Endothelial cell (in vitro differentiated cells): Measurements from ENCODE around the gene TCEANC. TPM values are rescaled to one million over a fixed set of nuclear protein-coding genes. Genes with fewer than 3 reads are reported as not detected.
"Not testable (repeated sequence)": the region's sequence is repeated elsewhere in the genome, so short reads cannot be mapped to it uniquely, and the experiment has no call there.

Experiments
- DNase-seq: peaks from one replicate; pipeline ENCODE4 v3.0.0; 2021; ENCODE audit warnings: low spot score
- H3K27ac Mint-ChIP-seq: one replicate; pipeline ENCODE4 v1.8.0; 2021; ENCODE audit warnings: mixed read lengths, inconsistent platforms; ENCODE audit not compliant: unreplicated experiment
- H3K27me3 Mint-ChIP-seq: one replicate; pipeline ENCODE4 v1.8.0; 2021; ENCODE audit warnings: mild to moderate bottlenecking, moderate library complexity, mixed read lengths, inconsistent platforms; ENCODE audit not compliant: unreplicated experiment
- H3K36me3 Mint-ChIP-seq: one replicate; pipeline ENCODE4 v1.8.0; 2021; ENCODE audit warnings: mild to moderate bottlenecking, low read depth, mixed read lengths, inconsistent platforms; ENCODE audit not compliant: unreplicated experiment
- H3K4me1 Mint-ChIP-seq: one replicate; pipeline ENCODE4 v1.8.0; 2021; ENCODE audit warnings: mild to moderate bottlenecking, mixed read lengths, inconsistent platforms; ENCODE audit not compliant: unreplicated experiment
- H3K4me3 Mint-ChIP-seq: one replicate; pipeline ENCODE4 v1.8.0; 2021; ENCODE audit warnings: mild to moderate bottlenecking, mixed read lengths, inconsistent platforms; ENCODE audit not compliant: unreplicated experiment
- H3K9me3 Mint-ChIP-seq: one replicate; pipeline ENCODE4 v1.8.0; 2021; ENCODE audit warnings: mixed read lengths, inconsistent platforms; ENCODE audit not compliant: unreplicated experiment
- total RNA-seq: library from RNA; stranded (reverse); fragmentation: NEBNext Ultra II Directional; extraction: Animal tissue kit (Norgen Biotek cat#: 25700); gene quantifications from one replicate; pipeline ENCODE4 v1.2.1, GENCODE V29; 2021; ENCODE audit not compliant: unreplicated experiment
- TF ChIP-seq, protein P1 (sequence below): fragments of 200-600 bp; sonication (generic); IDR thresholded peaks from one replicate; pipeline ENCODE4 v1.5.0; 2021; ENCODE audit warnings: antibody characterized with exemption; ENCODE audit not compliant: unreplicated experiment

Gene TCEANC
- total RNA-seq, 1 donor from 2014 or later = 3.8 TPM

DNA sequence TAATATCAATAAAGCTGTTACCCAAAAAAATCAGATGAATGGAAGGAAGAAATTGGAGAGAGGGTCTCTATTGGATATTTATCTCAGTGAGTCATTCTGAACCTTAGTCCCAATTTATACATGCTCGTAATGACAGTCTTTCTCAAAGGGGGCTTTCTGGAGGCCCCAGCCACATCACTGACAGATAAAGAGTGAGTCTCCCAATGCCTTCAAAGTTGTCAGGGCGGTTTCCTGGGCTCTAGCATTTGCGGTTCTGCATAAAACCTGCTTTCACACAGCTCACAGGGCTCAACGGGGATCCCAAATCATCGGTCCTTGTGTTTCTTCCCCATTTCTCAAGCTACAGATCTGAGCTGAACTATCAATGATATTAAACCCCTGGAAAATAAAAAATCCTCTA is 17.3 kb downstream of the TCEANC start:
- H3K9me3 Mint-ChIP-seq = no peaks in the 10 kb centered on the region
- TF ChIP-seq, protein P1, sequence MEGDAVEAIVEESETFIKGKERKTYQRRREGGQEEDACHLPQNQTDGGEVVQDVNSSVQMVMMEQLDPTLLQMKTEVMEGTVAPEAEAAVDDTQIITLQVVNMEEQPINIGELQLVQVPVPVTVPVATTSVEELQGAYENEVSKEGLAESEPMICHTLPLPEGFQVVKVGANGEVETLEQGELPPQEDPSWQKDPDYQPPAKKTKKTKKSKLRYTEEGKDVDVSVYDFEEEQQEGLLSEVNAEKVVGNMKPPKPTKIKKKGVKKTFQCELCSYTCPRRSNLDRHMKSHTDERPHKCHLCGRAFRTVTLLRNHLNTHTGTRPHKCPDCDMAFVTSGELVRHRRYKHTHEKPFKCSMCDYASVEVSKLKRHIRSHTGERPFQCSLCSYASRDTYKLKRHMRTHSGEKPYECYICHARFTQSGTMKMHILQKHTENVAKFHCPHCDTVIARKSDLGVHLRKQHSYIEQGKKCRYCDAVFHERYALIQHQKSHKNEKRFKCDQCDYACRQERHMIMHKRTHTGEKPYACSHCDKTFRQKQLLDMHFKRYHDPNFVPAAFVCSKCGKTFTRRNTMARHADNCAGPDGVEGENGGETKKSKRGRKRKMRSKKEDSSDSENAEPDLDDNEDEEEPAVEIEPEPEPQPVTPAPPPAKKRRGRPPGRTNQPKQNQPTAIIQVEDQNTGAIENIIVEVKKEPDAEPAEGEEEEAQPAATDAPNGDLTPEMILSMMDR = no peak
- H3K36me3 Mint-ChIP-seq = no peaks in the 10 kb centered on the region
- H3K27me3 Mint-ChIP-seq = peaks cover 1% of the 10 kb centered on the region
- no peaks in the 10 kb centered on the region for H3K4me1 Mint-ChIP-seq
- no peak overlapping the region for H3K27ac Mint-ChIP-seq
- DNase-seq = no peak
- H3K4me3 Mint-ChIP-seq = no peak overlapping the region

DNA sequence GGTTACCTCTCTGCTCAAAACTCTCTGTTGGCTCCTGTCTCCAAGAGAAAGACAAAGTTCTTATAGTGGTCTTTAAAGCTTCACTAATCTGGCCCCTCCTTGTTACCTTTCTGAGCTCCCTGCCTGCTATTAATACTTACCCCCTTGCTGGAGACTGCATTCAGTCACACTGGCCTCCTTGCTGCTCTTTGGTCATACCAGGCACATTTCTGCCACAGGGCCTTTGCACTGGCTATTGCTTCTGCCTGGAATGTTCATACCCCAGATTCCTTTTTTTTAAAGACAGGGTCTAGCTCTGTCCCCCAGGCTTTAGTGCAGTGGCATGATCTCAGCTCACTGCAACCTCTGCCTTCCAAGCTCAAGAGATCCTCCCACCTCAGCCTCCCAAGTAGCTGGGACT is 20.1 kb downstream of the TCEANC start:
- no peaks in the 10 kb centered on the region for H3K27me3 Mint-ChIP-seq
- H3K36me3 Mint-ChIP-seq = no peaks in the 10 kb centered on the region
- H3K27ac Mint-ChIP-seq = no peak overlapping the region
- H3K9me3 Mint-ChIP-seq = no peaks in the 10 kb centered on the region
- no peak for DNase-seq
- no peak overlapping the region for H3K4me3 Mint-ChIP-seq
- no peaks in the 10 kb centered on the region for H3K4me1 Mint-ChIP-seq
- TF ChIP-seq, protein P1 = no peak

DNA sequence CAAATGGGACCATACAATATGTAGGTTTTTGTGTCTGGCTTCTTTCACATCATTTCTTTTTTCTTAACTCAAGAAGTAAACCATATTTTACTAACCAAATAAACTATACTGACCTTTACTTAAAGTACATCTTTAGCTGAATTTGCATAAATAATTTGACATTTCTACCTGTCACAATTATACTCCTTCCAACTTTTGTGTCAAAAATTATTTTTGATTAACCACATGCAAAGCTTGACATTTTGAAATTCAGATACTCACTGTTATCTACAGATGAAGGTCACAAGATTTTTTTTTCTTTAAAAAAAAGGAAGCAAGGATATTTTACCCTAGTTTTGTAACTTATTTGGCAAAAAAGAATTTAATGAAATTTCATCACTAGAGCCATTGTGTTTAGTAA is 23.9 kb downstream of the TCEANC start:
- Mint-ChIP-seq H3K9me3 (no peaks in the 10 kb centered on the region), H3K27me3 (no peaks in the 10 kb centered on the region), H3K4me3 (no peak overlapping the region), H3K36me3 (no peaks in the 10 kb centered on the region), H3K27ac (no peak overlapping the region), H3K4me1 (no peaks in the 10 kb centered on the region)
- TF ChIP-seq, protein P1 = no peak
- no peak for DNase-seq

DNA sequence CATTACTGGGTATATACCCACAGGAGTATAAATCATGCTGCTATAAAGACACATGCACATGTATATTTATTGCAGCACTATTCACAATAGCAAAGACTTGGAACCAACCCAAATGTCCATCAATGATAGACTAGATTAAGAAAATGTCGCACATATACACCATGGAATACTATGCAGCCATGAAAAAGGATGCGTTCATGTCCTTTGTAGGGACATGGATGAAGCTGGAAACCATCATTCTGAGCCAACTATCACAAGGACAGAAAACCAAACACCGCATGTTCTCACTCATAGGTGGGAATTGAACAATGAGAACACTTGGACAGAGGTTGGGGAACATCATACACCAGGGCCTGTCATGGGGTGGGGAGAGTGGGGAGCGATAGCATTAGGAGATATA is 26.8 kb downstream of the TCEANC start:
- not testable (repeated sequence) for H3K4me3 Mint-ChIP-seq, H3K27ac Mint-ChIP-seq, H3K36me3 Mint-ChIP-seq, H3K9me3 Mint-ChIP-seq, DNase-seq, H3K4me1 Mint-ChIP-seq, H3K27me3 Mint-ChIP-seq

DNA sequence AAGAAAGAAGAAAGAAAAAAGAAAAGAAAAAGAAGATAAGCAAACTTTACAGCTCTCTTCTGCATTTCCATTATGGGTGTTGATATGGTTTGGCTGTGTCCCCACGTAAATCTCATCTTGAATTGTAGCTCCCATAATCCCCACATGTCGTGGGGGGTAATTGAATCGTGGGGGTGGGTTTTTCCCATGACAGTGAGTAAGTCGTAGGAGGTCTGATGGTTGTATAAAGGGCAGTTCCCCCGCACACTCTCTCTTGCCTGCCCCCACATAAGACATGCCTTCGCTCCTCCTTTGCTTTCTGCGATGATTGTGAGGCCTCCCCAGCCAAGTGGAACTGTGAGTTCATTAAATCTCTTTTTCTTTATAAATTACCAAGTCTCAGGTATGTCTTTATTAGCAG is 28.7 kb downstream of the TCEANC start:
- no peak for DNase-seq
- Mint-ChIP-seq H3K4me3 (no peak overlapping the region), H3K27me3 (no peaks in the 10 kb centered on the region), H3K36me3 (no peaks in the 10 kb centered on the region), H3K9me3 (no peaks in the 10 kb centered on the region), H3K27ac (no peak overlapping the region), H3K4me1 (no peaks in the 10 kb centered on the region)
- TF ChIP-seq, protein P1 = no peak

DNA sequence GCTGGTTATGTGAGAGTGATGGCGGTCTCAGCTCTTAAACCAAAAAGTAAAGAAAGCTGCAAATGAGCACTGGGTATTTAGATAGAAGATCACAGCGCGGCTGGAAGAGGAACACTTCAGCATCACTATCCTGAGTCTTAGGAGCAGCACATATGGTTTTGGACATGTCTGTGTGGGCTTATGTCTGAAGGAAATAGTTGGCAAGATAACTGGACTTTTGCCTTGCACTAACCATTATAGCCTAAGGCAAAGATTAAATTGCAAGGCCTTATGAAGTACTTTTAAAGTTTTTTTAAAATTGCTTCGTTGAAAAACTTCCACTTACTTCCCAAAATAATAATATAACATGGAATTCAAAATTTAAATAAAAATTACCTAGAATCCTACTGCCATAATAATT is 31.4 kb downstream of the TCEANC start:
- no peak for DNase-seq
- no peaks in the 10 kb centered on the region for H3K27me3 Mint-ChIP-seq
- H3K4me3 Mint-ChIP-seq = no peak overlapping the region
- no peak overlapping the region for H3K27ac Mint-ChIP-seq
- H3K36me3 Mint-ChIP-seq = no peaks in the 10 kb centered on the region
- H3K4me1 Mint-ChIP-seq = no peaks in the 10 kb centered on the region
- TF ChIP-seq, protein P1 = no peak
- H3K9me3 Mint-ChIP-seq = no peaks in the 10 kb centered on the region
